Stimulated activated naive CD8-positive, alpha-beta T cell treated with anti-CD3 and anti-CD28 coated beads, Interleukin-15, Interleukin-2, amounts not matched to agents 100 ng/mL and 50 ng/mL, for 24 hours (primary cell): Measurements from ENCODE around the gene FOS.

Experiments
- H3K27ac Mint-ChIP-seq: one replicate; pipeline ENCODE4 v1.8.0; 2021; ENCODE audit warnings: mild to moderate bottlenecking, mixed read lengths
- H3K27me3 Mint-ChIP-seq: one replicate; pipeline ENCODE4 v1.8.0; 2021; ENCODE audit warnings: mixed read lengths
- H3K36me3 Mint-ChIP-seq: one replicate; pipeline ENCODE4 v1.8.0; 2021; ENCODE audit warnings: low read depth, mixed read lengths
- H3K4me1 Mint-ChIP-seq: one replicate; pipeline ENCODE4 v1.8.0; 2021; ENCODE audit warnings: low read depth, mixed read lengths
- H3K4me3 Mint-ChIP-seq: one replicate; pipeline ENCODE4 v1.8.0; 2021; ENCODE audit warnings: mild to moderate bottlenecking, mixed read lengths
- H3K9me3 Mint-ChIP-seq: one replicate; pipeline ENCODE4 v1.8.0; 2021; ENCODE audit warnings: mixed read lengths

FOS gene

GRCh38 chr14:75329369-75329768, 50.7 kb downstream of the FOS start:
- no peaks in the 10 kb centered on the region for H3K36me3 Mint-ChIP-seq
- peaks cover 3% of the 10 kb centered on the region for H3K27me3 Mint-ChIP-seq
- no peak overlapping the region for H3K4me3 Mint-ChIP-seq
- H3K4me1 Mint-ChIP-seq = peaks cover 20% of the 10 kb centered on the region
- H3K27ac Mint-ChIP-seq = no peak overlapping the region
- H3K9me3 Mint-ChIP-seq = no peaks in the 10 kb centered on the region

GRCh38 chr14:75331471-75331870, 52.8 kb downstream of the FOS start:
- H3K27me3 Mint-ChIP-seq = no peaks in the 10 kb centered on the region
- no peak overlapping the region for H3K27ac Mint-ChIP-seq
- H3K4me1 Mint-ChIP-seq = peaks cover 34% of the 10 kb centered on the region
- no peak overlapping the region for H3K4me3 Mint-ChIP-seq
- H3K36me3 Mint-ChIP-seq = no peaks in the 10 kb centered on the region
- no peaks in the 10 kb centered on the region for H3K9me3 Mint-ChIP-seq
